ENCODE results near the gene CHST13. TPM values are rescaled to one million over a fixed set of nuclear protein-coding genes. Genes with fewer than 3 reads are reported as not detected.

The CHST13 gene
- total RNA-seq, 1 donor from 2014 or later = not detected

DNA sequence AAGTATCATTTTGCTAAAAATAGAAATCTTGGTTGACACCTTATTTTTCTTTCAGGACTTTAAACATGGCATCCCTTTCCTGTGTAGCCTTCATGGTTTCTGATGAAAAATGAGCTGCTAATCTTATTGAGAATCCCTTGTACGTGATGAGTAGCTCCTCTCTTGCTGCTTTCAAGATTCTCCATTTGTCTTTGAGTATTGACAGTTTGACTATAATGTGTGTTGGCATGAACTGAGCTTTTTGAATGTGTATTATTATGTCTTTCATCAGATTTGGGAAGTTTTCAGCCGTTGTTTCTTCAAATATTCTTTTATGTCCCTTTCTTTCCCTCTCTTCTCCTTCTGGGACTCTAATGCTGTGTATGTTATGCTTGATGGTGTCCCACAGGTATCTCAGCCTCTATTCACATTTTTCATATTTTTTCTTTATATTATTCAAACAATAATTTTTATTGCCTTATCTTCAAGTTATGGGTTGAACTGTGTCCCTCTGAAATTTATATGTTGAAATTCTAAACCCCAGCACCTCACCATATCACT lies 38.9 kb downstream of the CHST13 start:
- TF ChIP-seq, protein P1, sequence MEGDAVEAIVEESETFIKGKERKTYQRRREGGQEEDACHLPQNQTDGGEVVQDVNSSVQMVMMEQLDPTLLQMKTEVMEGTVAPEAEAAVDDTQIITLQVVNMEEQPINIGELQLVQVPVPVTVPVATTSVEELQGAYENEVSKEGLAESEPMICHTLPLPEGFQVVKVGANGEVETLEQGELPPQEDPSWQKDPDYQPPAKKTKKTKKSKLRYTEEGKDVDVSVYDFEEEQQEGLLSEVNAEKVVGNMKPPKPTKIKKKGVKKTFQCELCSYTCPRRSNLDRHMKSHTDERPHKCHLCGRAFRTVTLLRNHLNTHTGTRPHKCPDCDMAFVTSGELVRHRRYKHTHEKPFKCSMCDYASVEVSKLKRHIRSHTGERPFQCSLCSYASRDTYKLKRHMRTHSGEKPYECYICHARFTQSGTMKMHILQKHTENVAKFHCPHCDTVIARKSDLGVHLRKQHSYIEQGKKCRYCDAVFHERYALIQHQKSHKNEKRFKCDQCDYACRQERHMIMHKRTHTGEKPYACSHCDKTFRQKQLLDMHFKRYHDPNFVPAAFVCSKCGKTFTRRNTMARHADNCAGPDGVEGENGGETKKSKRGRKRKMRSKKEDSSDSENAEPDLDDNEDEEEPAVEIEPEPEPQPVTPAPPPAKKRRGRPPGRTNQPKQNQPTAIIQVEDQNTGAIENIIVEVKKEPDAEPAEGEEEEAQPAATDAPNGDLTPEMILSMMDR (IDR thresholded peaks at IDR 0.05) = no peak
- no peak overlapping the region for H3K27ac Mint-ChIP-seq (ENCODE audit: unreplicated experiment)

DNA sequence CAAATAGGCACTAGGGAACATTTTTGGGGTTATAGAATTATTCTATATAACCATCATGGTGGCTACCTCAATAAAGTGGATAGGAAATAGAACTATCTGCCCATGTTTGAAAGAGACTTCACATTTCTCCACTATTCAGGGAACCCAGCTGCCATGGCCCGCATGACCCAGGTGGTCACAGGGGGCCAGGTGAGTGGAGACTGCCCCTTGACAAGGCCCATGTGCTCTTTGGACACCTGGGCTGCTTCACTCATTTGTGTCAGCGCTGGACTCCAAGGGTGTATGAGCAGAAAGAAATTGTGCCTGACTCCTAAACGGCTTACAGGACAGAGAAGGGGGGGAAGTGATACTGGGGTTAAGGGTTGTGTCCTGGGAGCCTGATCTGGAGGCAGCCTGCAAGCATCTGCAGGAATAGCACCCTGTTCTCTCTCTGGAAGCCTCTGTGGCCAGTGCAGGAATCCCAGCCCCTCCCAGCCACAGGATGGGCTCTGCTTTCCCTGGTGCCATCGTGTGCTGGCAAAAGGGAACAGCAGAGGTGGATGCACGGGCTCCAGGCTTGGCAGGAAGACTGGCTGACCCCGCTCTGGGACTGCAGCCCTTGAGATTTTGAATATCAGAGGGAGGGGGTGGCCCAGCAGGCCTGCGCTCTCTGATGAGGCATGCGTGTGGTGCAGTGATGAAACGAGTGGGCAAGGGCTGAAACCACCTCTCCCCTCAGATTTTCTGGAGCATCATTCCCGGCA lies 43.9 kb downstream of the CHST13 start:
- Mint-ChIP-seq H3K4me3 (ENCODE audit: unreplicated experiment) (no peak overlapping the region), H3K27me3 (ENCODE audit: low read depth) (peaks cover 5% of the 10 kb centered on the region), H3K4me1 (ENCODE audit: low read depth) (no peaks in the 10 kb centered on the region), H3K27ac (ENCODE audit: unreplicated experiment) (no peak overlapping the region), H3K36me3 (ENCODE audit: low read depth) (no peaks in the 10 kb centered on the region), H3K9me3 (ENCODE audit: low read depth) (peaks cover under 1% of the 10 kb centered on the region)
- TF ChIP-seq, protein P1 (IDR thresholded peaks at IDR 0.05) = peak; percentile 46
- no peak for DNase-seq (ENCODE audit: low spot score)

More for the DNA sequence above, 38.9 kb downstream of the CHST13 start:
- Mint-ChIP-seq H3K36me3 (ENCODE audit: low read depth) (peaks cover 5% of the 10 kb centered on the region), H3K27me3 (ENCODE audit: low read depth) (peaks cover 23% of the 10 kb centered on the region), H3K4me1 (ENCODE audit: low read depth) (no peaks in the 10 kb centered on the region), H3K9me3 (ENCODE audit: low read depth) (peaks cover 15% of the 10 kb centered on the region), H3K4me3 (ENCODE audit: unreplicated experiment) (no peak overlapping the region)
- DNase-seq (ENCODE audit: low spot score) = no peak

DNA sequence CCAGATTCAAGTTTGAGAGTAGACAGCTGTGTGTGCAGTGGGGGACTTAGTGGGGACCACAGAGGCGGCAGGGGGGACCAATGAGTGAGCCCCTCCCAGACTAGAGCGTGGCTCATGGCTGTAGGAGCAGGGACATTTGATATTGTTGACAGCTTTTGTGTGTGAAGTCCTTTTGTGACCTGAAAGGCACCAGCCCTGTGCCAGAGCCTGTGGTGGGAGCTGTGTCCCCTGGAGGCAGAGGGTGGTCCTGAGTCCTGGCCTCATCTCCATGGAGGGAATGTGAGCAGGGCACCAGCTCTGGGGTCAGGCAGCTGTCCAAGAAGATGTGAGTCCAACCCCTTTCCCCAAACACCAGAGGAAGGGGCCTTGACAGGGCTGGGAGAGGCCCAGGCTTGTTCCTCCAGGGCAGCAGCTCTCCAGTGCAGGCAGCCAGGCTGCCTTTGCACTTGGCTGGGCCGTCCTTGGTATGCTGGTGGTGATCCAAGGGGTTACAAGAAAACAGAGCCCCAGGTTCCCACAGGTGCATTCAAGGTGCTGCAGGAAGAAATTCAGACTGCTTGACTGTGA lies 44.9 kb downstream of the CHST13 start:
- H3K27me3 Mint-ChIP-seq (ENCODE audit: low read depth) = peaks cover 5% of the 10 kb centered on the region
- no peak overlapping the region for H3K27ac Mint-ChIP-seq (ENCODE audit: unreplicated experiment)
- TF ChIP-seq, protein P1 (IDR thresholded peaks at IDR 0.05) = no peak
- H3K4me3 Mint-ChIP-seq (ENCODE audit: unreplicated experiment) = no peak overlapping the region
- no peak for DNase-seq (ENCODE audit: low spot score)
- no peaks in the 10 kb centered on the region for H3K4me1 Mint-ChIP-seq (ENCODE audit: low read depth)
- no peaks in the 10 kb centered on the region for H3K9me3 Mint-ChIP-seq (ENCODE audit: low read depth)
- no peaks in the 10 kb centered on the region for H3K36me3 Mint-ChIP-seq (ENCODE audit: low read depth)

DNA sequence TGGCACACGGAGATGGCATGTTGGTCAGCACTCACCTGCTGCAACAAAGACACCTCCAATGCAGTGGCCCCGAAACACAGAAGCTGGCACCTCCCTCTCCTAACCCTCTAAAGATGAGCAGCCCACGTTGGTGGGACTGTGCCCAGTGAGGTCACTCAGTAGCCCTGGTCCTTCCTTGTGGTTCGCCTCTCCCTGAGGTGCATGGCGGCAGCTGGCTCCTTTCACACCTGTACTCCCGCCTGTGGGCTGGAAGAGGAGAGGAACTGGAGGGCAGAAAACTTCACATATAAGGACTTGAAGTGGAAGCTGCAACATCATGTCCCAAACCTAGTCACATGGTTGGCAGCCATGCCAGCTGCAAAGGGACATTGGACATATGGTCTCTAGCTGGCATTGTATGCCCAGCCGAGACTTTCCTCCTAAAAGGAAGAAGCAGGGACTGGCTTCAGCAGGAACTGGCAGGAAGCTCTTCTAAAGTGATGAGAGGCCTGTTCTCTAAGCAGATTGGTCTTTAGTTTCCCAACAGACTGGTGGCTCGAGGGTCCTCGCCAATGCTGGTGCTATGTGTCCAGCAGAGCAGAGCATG lies 45.5 kb downstream of the CHST13 start:
- DNase-seq (ENCODE audit: low spot score) = no peak
- Mint-ChIP-seq H3K27ac (ENCODE audit: unreplicated experiment) (no peak overlapping the region), H3K36me3 (ENCODE audit: low read depth) (no peaks in the 10 kb centered on the region), H3K9me3 (ENCODE audit: low read depth) (no peaks in the 10 kb centered on the region), H3K27me3 (ENCODE audit: low read depth) (peaks cover 5% of the 10 kb centered on the region), H3K4me1 (ENCODE audit: low read depth) (no peaks in the 10 kb centered on the region), H3K4me3 (ENCODE audit: unreplicated experiment) (no peak overlapping the region)
- TF ChIP-seq, protein P1 (IDR thresholded peaks at IDR 0.05) = no peak

DNA sequence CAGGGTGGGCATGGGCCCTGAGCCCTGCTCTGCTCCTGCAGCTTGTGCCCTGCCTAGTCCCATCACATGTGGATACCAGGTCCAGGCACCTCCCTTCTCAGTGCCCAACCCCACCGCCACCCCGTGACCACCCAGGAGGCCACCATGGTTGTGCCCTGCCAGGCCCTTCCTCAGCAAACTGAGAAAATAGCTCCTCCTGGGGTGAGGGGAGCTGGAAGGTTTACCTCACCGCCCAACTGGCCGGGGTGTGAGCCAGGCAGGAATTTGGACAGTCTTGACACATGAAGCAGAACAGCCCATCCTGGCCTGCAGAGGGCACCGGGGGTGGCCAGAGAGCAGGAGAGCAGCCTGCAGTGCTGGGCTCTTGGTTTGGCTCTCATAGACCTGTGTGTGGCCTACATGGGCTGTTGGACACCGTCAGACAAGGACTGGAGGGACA lies 46.2 kb downstream of the CHST13 start:
- Mint-ChIP-seq H3K27me3 (ENCODE audit: low read depth) (peaks cover 5% of the 10 kb centered on the region), H3K36me3 (ENCODE audit: low read depth) (peaks cover 1% of the 10 kb centered on the region), H3K9me3 (ENCODE audit: low read depth) (no peaks in the 10 kb centered on the region), H3K4me1 (ENCODE audit: low read depth) (no peaks in the 10 kb centered on the region), H3K27ac (ENCODE audit: unreplicated experiment) (no peak overlapping the region), H3K4me3 (ENCODE audit: unreplicated experiment) (no peak overlapping the region)
- no peak for DNase-seq (ENCODE audit: low spot score)
- TF ChIP-seq, protein P1 (IDR thresholded peaks at IDR 0.05) = no peak

All from chondrocyte (in vitro differentiated cells).